Body of pancreas (tissue), 4 donors: ENCODE results near the gene PYGO2.

Source experiments
- POLR2A ChIP-seq, 3 donors: fragments of 450-650 bp; IDR thresholded peaks; one replicate each; pipeline ENCODE4 v1.6.1; 2016; ENCODE audit warnings: antibody characterized with exemption in 3 of 3, mild to moderate bottlenecking in 2 of 3
- TF ChIP-seq, protein P1 (sequence below), 7 experiments: fragments of 450-650 bp in 4 of 7; fragments of 200-600 bp in 3 of 7; sonication (generic) in 3 of 7; IDR thresholded peaks; one replicate each; pipeline ENCODE4 v1.5.1; 2016 to 2019; ENCODE audit warnings: antibody characterized with exemption in 7 of 7

DNA sequence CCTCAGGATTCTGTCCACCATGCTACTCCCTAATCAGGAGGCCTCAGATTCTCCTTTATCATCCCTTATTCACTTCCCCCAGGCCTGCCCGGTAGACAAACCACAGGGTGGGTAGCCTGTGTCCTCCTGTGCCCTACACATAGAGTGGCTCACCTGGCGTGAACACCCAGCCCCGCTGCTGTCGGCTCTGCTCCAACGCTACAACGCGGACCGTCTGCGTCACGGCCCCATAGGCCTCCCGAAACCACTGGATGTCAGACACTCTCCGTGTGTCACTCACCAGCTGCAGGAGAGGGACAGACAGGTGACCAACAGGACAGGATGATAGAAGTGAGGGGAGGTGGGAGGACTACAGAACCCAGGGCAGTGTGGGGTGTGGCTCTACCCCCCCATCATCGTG, 35.4 kb downstream of the PYGO2 start:
- TF ChIP-seq, protein P1, sequence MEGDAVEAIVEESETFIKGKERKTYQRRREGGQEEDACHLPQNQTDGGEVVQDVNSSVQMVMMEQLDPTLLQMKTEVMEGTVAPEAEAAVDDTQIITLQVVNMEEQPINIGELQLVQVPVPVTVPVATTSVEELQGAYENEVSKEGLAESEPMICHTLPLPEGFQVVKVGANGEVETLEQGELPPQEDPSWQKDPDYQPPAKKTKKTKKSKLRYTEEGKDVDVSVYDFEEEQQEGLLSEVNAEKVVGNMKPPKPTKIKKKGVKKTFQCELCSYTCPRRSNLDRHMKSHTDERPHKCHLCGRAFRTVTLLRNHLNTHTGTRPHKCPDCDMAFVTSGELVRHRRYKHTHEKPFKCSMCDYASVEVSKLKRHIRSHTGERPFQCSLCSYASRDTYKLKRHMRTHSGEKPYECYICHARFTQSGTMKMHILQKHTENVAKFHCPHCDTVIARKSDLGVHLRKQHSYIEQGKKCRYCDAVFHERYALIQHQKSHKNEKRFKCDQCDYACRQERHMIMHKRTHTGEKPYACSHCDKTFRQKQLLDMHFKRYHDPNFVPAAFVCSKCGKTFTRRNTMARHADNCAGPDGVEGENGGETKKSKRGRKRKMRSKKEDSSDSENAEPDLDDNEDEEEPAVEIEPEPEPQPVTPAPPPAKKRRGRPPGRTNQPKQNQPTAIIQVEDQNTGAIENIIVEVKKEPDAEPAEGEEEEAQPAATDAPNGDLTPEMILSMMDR (IDR thresholded peaks at IDR 0.05), result no peak
- TF ChIP-seq POLR2A (IDR thresholded peaks at IDR 0.05), result no peak
